NCI-H345 treated with DMSO at 0.1 percent for 48 hours (cell line): Measurements from ENCODE around the gene SLC39A1.
"Not testable (repeated sequence)": the region's sequence is repeated elsewhere in the genome, so short reads cannot be mapped to it uniquely, and the experiment has no call there.

Experiments used
- DNase-seq: peaks from one replicate; lab custom pipeline; 2025; ENCODE audit not compliant: unreplicated experiment; lab: John Stamatoyannopoulos, UW

The SLC39A1 gene

GRCh38 chr1:153963030-153963849 is at the start of gene SLC39A1:
Gene SLC39A1 (minus strand): TSS chr1:153963537. CDS start chr1:153962715, 822 bp downstream.
- DNase-seq, result peak; percentile 99

GRCh38 chr1:154012543-154012942 is 49.2 kb upstream of the SLC39A1 start:
- DNase-seq, result not testable (repeated sequence)

- no peak for DNase-seq
Measured at GRCh38 chr1:154012129-154012528, 48.8 kb upstream of the SLC39A1 start.

- DNase-seq, result no peak
Measured at GRCh38 chr1:154006136-154006535, 42.8 kb upstream of the SLC39A1 start.

GRCh38 chr1:154000420-154000819 is 37.1 kb upstream of the SLC39A1 start:
- DNase-seq, result no peak

- DNase-seq, result not testable (repeated sequence)
Measured at GRCh38 chr1:153996882-153997281, 33.5 kb upstream of the SLC39A1 start.

GRCh38 chr1:153995640-153996039 is 32.3 kb upstream of the SLC39A1 start:
- DNase-seq, result no peak

- no peak for DNase-seq
Measured at GRCh38 chr1:153995202-153995601, 31.9 kb upstream of the SLC39A1 start.

- no peak for DNase-seq
Measured at GRCh38 chr1:153991806-153992205, 28.5 kb upstream of the SLC39A1 start.

- no peak for DNase-seq
Measured at GRCh38 chr1:153991151-153991630, 27.9 kb upstream of the SLC39A1 start.

GRCh38 chr1:153990468-153991150 is 27.3 kb upstream of the SLC39A1 start, which contains the start of gene RPS27:
Gene RPS27 (plus strand): TSS chr1:153990762. CDS start chr1:153990797, 35 bp downstream.
- peak; percentile 100 for DNase-seq

GRCh38 chr1:153987621-153988020 is 24.3 kb upstream of the SLC39A1 start:
- DNase-seq, result no peak

- DNase-seq, result peak; percentile 73
Measured at GRCh38 chr1:153985941-153986761, 22.8 kb upstream of the SLC39A1 start, which contains the start of gene RAB13. Gene RAB13 (minus strand): TSS chr1:153986339. CDS start chr1:153986236, 103 bp downstream.

- no peak for DNase-seq
Measured at GRCh38 chr1:153985341-153985912, 22.1 kb upstream of the SLC39A1 start.

- DNase-seq, result no peak
Measured at GRCh38 chr1:153984123-153984894, 21.0 kb upstream of the SLC39A1 start.

GRCh38 chr1:153981735-153982134 is 18.4 kb upstream of the SLC39A1 start:
- DNase-seq, result not testable (repeated sequence)

- not testable (repeated sequence) for DNase-seq
Measured at GRCh38 chr1:153979091-153979490, 15.8 kb upstream of the SLC39A1 start.

- no peak for DNase-seq
Measured at GRCh38 chr1:153978274-153978909, 15.1 kb upstream of the SLC39A1 start.
